ENCODE results near the gene HTR3D. TPM values are rescaled to one million over a fixed set of nuclear protein-coding genes. Genes with fewer than 3 reads are reported as not detected.

Gene HTR3D
- total and polyA plus RNA-seq, 2 of the 4 experiments (the other 2 are of a cell fraction): not detected

DNA sequence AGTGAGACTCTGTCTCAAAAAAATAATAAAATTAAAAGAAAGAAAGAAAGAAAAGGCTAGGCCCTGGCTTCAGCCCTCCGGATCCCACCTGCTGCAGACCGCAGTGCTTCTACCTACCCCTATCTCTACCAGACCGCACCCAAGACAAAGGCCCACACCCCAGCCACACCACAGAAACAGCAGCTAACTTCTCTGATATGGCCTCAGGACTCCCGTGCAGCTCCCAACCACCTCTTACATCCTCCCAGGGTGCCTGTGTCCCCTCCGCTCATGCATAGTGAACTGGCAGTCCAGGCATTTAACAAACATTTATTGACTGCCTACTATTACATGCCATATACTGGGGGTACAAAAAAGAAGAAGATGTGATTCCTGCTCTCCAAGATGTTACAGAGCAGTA lies 14.5 kb downstream of the HTR3D start:
- Histone ChIP-seq H4K5ac (ENCODE audit: low read depth, low read length) (no peak overlapping the region), H3K4me1 (ENCODE audit: control insufficient read depth, insufficient read depth, low read length) (no peaks in the 10 kb centered on the region), H3K23ac (ENCODE audit: low read depth, low read length) (no peak overlapping the region), H3K4me2 (ENCODE audit: low read depth, low read length) (no peak overlapping the region), H2AK5ac (ENCODE audit: low read depth, low read length) (no peak overlapping the region), H2BK5ac (ENCODE audit: low read depth, low read length, poor library complexity, severe bottlenecking) (no peak overlapping the region), H3K36me3 (ENCODE audit: control insufficient read depth, insufficient read depth, low read length) (no peaks in the 10 kb centered on the region), H4K8ac (ENCODE audit: low read depth in 2 of 2, low read length in 2 of 2) (no peak overlapping the region), H3K14ac (replicated peaks; ENCODE audit: low read depth, low read length) (no peak overlapping the region), H3K27me3 (ENCODE audit: control insufficient read depth, insufficient read depth, low read length) (peaks cover 25% of the 10 kb centered on the region), H3K27ac (ENCODE audit: insufficient read depth, low read length) (no peak overlapping the region), H2BK120ac (ENCODE audit: low read depth, low read length) (no peak overlapping the region), H2AK9ac (replicated peaks; ENCODE audit: low read depth, low read length, poor library complexity) (no peak overlapping the region), H2BK15ac (ENCODE audit: low read depth, low read length) (no peak overlapping the region), H2BK20ac (ENCODE audit: low read depth, low read length) (no peak overlapping the region), H3K4me3 (ENCODE audit: insufficient read depth, low read depth, low read length) (no peak overlapping the region), H3K9me3 (ENCODE audit: control insufficient read depth, insufficient read depth, low read length) (no peaks in the 10 kb centered on the region), H3K9me1 (ENCODE audit: insufficient read depth, low read length) (no peaks in the 10 kb centered on the region), H3K4ac (ENCODE audit: low read depth, low read length) (no peak overlapping the region), H3K79me1 (ENCODE audit: low read depth in 1 of 2, low read length in 2 of 2) (no peaks in the 10 kb centered on the region), H3K18ac (ENCODE audit: low read depth, low read length) (no peak overlapping the region), H4K20me1 (ENCODE audit: insufficient read depth, low read length) (no peaks in the 10 kb centered on the region), H2AFZ (replicated peaks; ENCODE audit: low read length, poor library complexity) (no peak overlapping the region), H3K9ac (ENCODE audit: low read depth, low read length) (no peak overlapping the region), H3K56ac (ENCODE audit: extremely low read depth, insufficient read depth, low read length) (no peak overlapping the region), H4K91ac (ENCODE audit: insufficient read depth, low read depth, low read length) (no peak overlapping the region)
- WGBS, 2 experiments (ENCODE audit: extremely low coverage in 2 of 2, insufficient read length in 1 of 2): 67% methylated on average over 1 of the region's 5 CpGs; no CpG with 5 or more reads in 1 of the 2 experiments
- DNase-seq: no peak
- in situ Hi-C loops (cut with MboI; ENCODE audit: low sequenced_read_pairs): no loop called here
- BruUV-seq (replicated peaks): no TSS peak
- intact Hi-C loops (cut with micrococcal nuclease): no loop called here
- dilution Hi-C loops (cut with HindIII; ENCODE audit: low sequenced_read_pairs, unreplicated experiment): no loop called here
- ChIA-PET POLR2A (ENCODE audit: unreplicated experiment) (no interaction called here), CTCF (no interaction called here)
- no peak for ATAC-seq (ENCODE audit: low read depth)
- TF ChIP-seq RFX5 (IDR thresholded peaks at IDR 0.05; ENCODE audit: low read depth, low read length) (no peak), RAD21 (IDR thresholded peaks at IDR 0.05; ENCODE audit: low read length) (no peak), MAZ (IDR thresholded peaks at IDR 0.05; ENCODE audit: borderline replicate concordance, low read depth, low read length) (no peak), POLR2A (IDR thresholded peaks at IDR 0.05; ENCODE audit: low read depth, low read length) (no peak), SMC3 (IDR thresholded peaks at IDR 0.05; ENCODE audit: low read depth, low read length) (no peak), NFE2L2 (IDR thresholded peaks at IDR 0.05; ENCODE audit: low read depth, low read length) (no peak), RCOR1 (IDR thresholded peaks at IDR 0.05; ENCODE audit: insufficient replicate concordance, low read length) (no peak), CHD1 (IDR thresholded peaks at IDR 0.05; ENCODE audit: low read depth, low read length) (no peak), FOS (IDR thresholded peaks at IDR 0.05; ENCODE audit: low read depth, low read length) (no peak), MXI1 (IDR thresholded peaks at IDR 0.05; ENCODE audit: borderline replicate concordance, low read depth, low read length) (no peak), CEBPB (IDR thresholded peaks at IDR 0.05; ENCODE audit: low read depth, low read length) (no peak)
- TF ChIP-seq, protein P1, sequence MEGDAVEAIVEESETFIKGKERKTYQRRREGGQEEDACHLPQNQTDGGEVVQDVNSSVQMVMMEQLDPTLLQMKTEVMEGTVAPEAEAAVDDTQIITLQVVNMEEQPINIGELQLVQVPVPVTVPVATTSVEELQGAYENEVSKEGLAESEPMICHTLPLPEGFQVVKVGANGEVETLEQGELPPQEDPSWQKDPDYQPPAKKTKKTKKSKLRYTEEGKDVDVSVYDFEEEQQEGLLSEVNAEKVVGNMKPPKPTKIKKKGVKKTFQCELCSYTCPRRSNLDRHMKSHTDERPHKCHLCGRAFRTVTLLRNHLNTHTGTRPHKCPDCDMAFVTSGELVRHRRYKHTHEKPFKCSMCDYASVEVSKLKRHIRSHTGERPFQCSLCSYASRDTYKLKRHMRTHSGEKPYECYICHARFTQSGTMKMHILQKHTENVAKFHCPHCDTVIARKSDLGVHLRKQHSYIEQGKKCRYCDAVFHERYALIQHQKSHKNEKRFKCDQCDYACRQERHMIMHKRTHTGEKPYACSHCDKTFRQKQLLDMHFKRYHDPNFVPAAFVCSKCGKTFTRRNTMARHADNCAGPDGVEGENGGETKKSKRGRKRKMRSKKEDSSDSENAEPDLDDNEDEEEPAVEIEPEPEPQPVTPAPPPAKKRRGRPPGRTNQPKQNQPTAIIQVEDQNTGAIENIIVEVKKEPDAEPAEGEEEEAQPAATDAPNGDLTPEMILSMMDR (conservative IDR thresholded peaks at IDR 0.05; ENCODE audit: low read depth, low read length): no peak
- TF ChIP-seq, protein P2, sequence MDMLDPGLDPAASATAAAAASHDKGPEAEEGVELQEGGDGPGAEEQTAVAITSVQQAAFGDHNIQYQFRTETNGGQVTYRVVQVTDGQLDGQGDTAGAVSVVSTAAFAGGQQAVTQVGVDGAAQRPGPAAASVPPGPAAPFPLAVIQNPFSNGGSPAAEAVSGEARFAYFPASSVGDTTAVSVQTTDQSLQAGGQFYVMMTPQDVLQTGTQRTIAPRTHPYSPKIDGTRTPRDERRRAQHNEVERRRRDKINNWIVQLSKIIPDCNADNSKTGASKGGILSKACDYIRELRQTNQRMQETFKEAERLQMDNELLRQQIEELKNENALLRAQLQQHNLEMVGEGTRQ (IDR thresholded peaks at IDR 0.05; ENCODE audit: low read depth, low read length): no peak
- TF ChIP-seq, protein P3, sequence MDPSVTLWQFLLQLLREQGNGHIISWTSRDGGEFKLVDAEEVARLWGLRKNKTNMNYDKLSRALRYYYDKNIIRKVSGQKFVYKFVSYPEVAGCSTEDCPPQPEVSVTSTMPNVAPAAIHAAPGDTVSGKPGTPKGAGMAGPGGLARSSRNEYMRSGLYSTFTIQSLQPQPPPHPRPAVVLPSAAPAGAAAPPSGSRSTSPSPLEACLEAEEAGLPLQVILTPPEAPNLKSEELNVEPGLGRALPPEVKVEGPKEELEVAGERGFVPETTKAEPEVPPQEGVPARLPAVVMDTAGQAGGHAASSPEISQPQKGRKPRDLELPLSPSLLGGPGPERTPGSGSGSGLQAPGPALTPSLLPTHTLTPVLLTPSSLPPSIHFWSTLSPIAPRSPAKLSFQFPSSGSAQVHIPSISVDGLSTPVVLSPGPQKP (IDR thresholded peaks at IDR 0.05; ENCODE audit: borderline replicate concordance, low read depth, low read length): no peak
